ENCODE measurements around the gene PADI3.

Gene PADI3, protein sequence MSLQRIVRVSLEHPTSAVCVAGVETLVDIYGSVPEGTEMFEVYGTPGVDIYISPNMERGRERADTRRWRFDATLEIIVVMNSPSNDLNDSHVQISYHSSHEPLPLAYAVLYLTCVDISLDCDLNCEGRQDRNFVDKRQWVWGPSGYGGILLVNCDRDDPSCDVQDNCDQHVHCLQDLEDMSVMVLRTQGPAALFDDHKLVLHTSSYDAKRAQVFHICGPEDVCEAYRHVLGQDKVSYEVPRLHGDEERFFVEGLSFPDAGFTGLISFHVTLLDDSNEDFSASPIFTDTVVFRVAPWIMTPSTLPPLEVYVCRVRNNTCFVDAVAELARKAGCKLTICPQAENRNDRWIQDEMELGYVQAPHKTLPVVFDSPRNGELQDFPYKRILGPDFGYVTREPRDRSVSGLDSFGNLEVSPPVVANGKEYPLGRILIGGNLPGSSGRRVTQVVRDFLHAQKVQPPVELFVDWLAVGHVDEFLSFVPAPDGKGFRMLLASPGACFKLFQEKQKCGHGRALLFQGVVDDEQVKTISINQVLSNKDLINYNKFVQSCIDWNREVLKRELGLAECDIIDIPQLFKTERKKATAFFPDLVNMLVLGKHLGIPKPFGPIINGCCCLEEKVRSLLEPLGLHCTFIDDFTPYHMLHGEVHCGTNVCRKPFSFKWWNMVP

DNA sequence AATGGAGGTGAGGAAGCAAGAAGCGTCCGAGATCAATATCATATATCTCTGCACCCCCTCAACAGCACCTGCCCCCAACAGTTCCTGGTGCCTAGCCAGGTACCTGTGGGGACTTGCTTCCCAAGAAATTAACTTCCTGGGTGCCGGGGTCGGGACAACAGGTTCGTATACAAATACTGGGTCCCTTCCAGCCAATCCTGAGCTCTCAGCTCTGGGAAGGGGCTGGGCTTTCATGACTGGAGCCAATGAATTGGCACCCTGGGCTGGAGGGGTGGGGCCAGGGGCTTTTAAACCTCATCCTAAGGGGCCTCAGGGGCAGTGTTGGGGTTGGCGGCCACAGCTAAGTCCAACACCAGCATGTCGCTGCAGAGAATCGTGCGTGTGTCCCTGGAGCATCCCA is at the start of gene PADI3:
TSS of gene PADI3 (plus strand) at position 318 of the 400 bp plus-strand sequence. CDS start at position 358, 40 bp downstream.
- TF ChIP-seq, protein P1, sequence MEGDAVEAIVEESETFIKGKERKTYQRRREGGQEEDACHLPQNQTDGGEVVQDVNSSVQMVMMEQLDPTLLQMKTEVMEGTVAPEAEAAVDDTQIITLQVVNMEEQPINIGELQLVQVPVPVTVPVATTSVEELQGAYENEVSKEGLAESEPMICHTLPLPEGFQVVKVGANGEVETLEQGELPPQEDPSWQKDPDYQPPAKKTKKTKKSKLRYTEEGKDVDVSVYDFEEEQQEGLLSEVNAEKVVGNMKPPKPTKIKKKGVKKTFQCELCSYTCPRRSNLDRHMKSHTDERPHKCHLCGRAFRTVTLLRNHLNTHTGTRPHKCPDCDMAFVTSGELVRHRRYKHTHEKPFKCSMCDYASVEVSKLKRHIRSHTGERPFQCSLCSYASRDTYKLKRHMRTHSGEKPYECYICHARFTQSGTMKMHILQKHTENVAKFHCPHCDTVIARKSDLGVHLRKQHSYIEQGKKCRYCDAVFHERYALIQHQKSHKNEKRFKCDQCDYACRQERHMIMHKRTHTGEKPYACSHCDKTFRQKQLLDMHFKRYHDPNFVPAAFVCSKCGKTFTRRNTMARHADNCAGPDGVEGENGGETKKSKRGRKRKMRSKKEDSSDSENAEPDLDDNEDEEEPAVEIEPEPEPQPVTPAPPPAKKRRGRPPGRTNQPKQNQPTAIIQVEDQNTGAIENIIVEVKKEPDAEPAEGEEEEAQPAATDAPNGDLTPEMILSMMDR (IDR thresholded peaks at IDR 0.05; ENCODE audit: extremely low read depth, insufficient read depth, missing control alignments) = no peak
- DNase-seq (ENCODE audit: low spot score) = no peak
- in situ Hi-C loops (cut with MboI; ENCODE audit: low pct_unique_long_range_greater_than_20kb, low sequenced_read_pairs, unreplicated experiment) = loop anchor here (25.0 kb wide), 1 partner anchor 636 kb away; the partner anchor contains the start of gene NBPF1

DNA sequence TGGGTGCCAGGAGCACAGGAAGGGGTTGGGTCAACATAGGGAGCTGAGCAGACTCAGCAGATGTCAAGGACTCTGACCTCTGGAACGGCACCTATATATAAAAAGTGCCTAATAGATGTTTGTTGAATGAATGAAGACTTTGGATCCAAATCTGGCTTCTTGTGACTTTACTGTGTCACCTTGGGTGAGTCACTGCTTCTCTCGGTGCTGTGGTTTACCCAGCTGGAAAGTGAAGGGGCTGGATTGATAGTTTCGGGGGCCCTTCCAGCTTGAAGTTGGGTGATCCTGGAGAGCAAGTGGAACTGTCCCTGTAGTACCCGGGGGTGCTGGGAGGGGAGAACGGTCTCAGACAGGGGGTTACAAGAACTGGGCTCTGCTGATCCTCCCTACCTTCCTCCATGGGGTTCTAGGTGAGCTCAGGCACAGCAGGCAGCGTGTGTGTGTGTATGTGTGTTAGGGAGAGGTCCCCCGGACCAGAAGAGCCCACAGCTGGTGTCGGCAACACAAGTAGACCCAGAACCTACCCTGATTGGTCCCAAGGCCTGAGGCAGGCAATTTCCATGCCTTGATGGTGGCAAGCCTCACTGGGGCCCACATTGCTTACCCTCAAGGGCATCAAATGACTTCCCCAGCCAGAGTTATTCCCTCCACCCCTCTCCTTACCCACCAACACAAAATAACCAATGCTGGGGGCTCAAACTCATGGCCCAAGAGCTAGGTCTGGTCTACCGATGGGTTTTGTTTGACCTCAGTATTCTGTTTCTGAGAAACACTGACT is 49.4 kb upstream of the PADI3 start:
- in situ Hi-C loops (cut with MboI; ENCODE audit: low pct_unique_long_range_greater_than_20kb, low sequenced_read_pairs, unreplicated experiment) = no loop called here
- TF ChIP-seq, protein P1 (IDR thresholded peaks at IDR 0.05; ENCODE audit: extremely low read depth, insufficient read depth, missing control alignments) = no peak
- DNase-seq (ENCODE audit: low spot score) = no peak

DNA sequence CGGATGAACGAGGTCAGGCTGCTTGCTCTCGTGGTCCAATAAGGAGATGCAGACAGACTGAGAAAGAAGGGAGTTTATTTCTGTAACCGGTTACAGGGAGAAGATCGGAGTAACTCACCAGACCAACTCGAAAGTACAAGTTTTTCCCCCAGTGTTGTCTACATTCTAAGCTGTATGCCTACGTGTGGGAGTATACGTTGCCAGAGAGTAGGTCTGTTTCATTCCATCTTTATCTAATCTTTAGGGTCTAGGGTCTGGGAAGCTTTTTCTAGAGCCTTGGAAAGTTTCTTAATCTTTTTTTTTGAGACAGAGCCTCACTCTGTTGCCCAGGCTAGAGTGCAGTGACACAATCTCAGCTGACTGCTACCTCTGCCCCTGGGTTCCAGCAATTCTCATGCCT is 48.7 kb upstream of the PADI3 start:
- in situ Hi-C loops (cut with MboI; ENCODE audit: low pct_unique_long_range_greater_than_20kb, low sequenced_read_pairs, unreplicated experiment) = no loop called here
- DNase-seq (ENCODE audit: low spot score) = no peak
- TF ChIP-seq, protein P1 (IDR thresholded peaks at IDR 0.05; ENCODE audit: extremely low read depth, insufficient read depth, missing control alignments) = no peak

DNA sequence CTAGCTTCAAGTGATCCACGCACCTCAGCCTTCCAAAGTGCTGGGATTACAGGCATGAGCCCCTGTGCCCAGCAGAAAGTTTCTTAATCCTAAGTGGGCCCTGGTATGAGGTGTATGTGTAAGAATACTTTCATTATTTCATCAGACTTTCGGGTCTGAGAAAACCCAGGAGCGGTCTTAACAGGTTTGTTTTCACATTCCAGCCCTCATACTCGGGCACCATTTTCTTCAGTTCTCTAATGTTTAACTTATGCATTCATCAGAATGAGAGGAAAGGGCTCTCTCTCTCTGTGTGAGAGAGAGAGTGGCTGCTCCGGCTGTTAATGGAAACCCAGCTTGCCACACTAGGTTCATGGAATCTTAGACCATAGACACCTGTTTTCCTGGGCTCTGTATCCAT is 48.1 kb upstream of the PADI3 start:
- in situ Hi-C loops (cut with MboI; ENCODE audit: low pct_unique_long_range_greater_than_20kb, low sequenced_read_pairs, unreplicated experiment) = no loop called here
- TF ChIP-seq, protein P1 (IDR thresholded peaks at IDR 0.05; ENCODE audit: extremely low read depth, insufficient read depth, missing control alignments) = no peak
- DNase-seq (ENCODE audit: low spot score) = no peak

DNA sequence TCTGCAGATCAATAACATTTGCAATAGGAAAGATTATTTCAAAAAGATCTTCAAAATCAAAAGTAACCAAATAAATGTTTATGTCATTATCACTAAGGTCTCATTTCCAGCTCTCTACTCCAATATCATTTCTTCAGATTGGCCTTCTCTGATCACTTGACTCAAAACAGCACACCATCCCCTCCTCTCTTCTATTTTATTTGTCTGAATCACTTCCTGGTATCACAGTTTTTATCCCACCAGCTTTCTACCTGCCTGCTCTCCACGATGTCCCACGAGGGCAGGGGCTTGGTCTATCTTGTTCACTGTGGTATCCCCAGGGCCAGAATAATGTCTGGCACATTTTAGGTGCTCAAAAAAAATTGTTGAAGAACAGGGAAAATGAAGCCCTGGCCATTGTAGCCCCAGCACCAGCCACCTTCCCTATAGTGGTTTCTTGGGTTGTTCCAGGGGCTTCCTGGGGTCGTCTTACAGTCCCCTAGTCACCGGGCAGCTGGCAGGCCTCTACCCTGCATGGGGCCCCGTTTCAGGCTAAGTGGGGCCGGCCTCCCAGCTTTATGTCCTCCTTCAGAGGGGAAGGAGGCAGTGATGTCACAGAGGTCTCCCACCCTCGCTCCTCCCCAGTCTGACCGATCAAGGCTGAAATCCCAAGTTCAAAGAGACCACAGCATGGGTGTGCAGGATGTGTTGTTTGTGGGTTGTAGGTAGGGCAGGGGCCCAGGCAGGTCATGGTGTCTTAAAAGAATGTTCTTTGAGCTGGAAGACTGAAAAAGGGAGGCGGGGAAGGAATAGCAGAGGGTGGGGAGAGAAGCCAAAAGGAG is 47.5 kb upstream of the PADI3 start:
- in situ Hi-C loops (cut with MboI; ENCODE audit: low pct_unique_long_range_greater_than_20kb, low sequenced_read_pairs, unreplicated experiment) = no loop called here
- TF ChIP-seq, protein P1 (IDR thresholded peaks at IDR 0.05; ENCODE audit: extremely low read depth, insufficient read depth, missing control alignments) = no peak
- no peak for DNase-seq (ENCODE audit: low spot score)
